NCI-H748 (cell line): ENCODE measurements around the gene MFF.
"Not testable (repeated sequence)": the region's sequence is repeated elsewhere in the genome, so short reads cannot be mapped to it uniquely, and the experiment has no call there.

Experiments
- DNase-seq: peaks from one replicate; lab custom pipeline; 2025; ENCODE audit not compliant: unreplicated experiment; lab: John Stamatoyannopoulos, UW

Gene MFF

GRCh38 chr2:227335713-227336112 is 10.7 kb downstream of the MFF start:
- DNase-seq, result no peak

- no peak for DNase-seq
Observed at GRCh38 chr2:227337442-227337841, 12.4 kb downstream of the MFF start.

GRCh38 chr2:227339098-227339599 is 14.1 kb downstream of the MFF start:
- no peak for DNase-seq

GRCh38 chr2:227340106-227340505 is 15.1 kb downstream of the MFF start:
- DNase-seq, result no peak

- no peak for DNase-seq
Observed at GRCh38 chr2:227341553-227341952, 16.5 kb downstream of the MFF start.

- DNase-seq, result no peak
Observed at GRCh38 chr2:227344231-227344630, 19.2 kb downstream of the MFF start.

- DNase-seq, result no peak
Observed at GRCh38 chr2:227347117-227347516, 22.1 kb downstream of the MFF start.

GRCh38 chr2:227348324-227348723 is 23.3 kb downstream of the MFF start:
- no peak for DNase-seq

- no peak for DNase-seq
Observed at GRCh38 chr2:227349989-227350612, 25.1 kb downstream of the MFF start.

GRCh38 chr2:227351639-227352038 is 26.6 kb downstream of the MFF start:
- no peak for DNase-seq

- no peak for DNase-seq
Observed at GRCh38 chr2:227360351-227360750, 35.3 kb downstream of the MFF start.

- no peak for DNase-seq
Observed at GRCh38 chr2:227363756-227364155, 38.7 kb downstream of the MFF start.

- DNase-seq, result not testable (repeated sequence)
Observed at GRCh38 chr2:227364585-227365263, 39.7 kb downstream of the MFF start.

- DNase-seq, result no peak
Observed at GRCh38 chr2:227365833-227366232, 40.8 kb downstream of the MFF start.

GRCh38 chr2:227366769-227367426 is 41.8 kb downstream of the MFF start:
- DNase-seq, result no peak

- DNase-seq, result no peak
Observed at GRCh38 chr2:227367427-227367795, 42.4 kb downstream of the MFF start.

GRCh38 chr2:227368574-227368973 is 43.5 kb downstream of the MFF start:
- no peak for DNase-seq

GRCh38 chr2:227370092-227370491 is 45.0 kb downstream of the MFF start:
- no peak for DNase-seq

- DNase-seq, result no peak
Observed at GRCh38 chr2:227370791-227371312, 45.8 kb downstream of the MFF start.

GRCh38 chr2:227373389-227373788 is 48.3 kb downstream of the MFF start:
- no peak for DNase-seq

GRCh38 chr2:227374158-227374557 is 49.1 kb downstream of the MFF start:
- no peak for DNase-seq
